GM19351 (cell line): ENCODE data around the gene ATP5PO.
"Not testable (repeated sequence)": the region's sequence is repeated elsewhere in the genome, so short reads cannot be mapped to it uniquely, and the experiment has no call there.

Experiments
- ATAC-seq: cut with Tn5 transposase; IDR thresholded peaks from one replicate; pipeline ENCODE4 v1.9.1; 2021; ENCODE audit warnings: mild to moderate bottlenecking, moderate library complexity; ENCODE audit not compliant: unreplicated experiment

ATP5PO gene

DNA sequence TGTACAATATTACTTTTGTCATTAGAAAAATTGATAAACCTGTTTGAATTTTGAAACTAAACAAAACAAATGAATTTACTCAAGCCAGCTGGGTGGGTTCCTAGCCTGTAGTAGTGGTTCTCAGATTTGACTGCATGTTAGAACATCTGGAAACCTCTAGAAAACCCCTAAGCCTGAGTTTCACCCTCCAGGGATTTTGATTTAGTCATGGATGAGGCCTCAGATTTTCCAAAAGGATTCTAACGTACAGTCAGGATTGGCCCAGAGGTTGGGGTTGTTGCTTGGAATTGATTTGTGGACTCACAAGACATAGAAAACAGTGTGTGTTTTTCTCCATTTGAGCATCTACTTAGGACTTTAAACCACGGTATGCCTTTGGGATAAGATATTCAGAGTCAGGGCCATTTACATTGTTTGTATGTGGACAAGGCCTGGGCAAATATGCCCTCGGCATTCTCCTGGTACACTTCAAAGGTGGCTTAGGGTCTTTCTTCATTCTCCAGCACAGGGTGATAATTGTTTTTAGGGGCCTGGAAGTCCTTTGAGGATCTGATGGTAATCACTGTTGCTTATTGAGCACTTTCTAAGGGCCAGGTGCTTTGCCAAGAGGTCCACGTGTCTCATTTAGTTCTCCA is 42.6 kb downstream of the ATP5PO start:
- no peak for ATAC-seq

DNA sequence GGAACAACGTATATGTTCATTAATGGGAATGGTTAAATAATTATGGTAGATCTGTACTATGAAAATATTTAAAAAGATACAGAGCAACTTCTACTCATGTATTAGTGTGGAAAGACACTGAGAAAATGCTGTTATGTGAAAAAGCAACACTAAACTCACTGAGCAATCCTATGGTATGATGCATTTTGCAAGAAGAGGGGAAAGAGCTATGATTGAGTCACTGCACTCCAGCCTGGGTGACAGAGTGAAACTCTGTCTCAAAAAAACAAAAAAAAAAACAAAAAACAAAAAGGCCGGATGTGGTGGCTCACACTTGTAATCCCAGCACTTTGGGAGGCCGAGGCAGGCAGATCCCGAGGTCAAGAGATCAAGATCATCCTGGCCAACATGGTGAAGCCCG is 44.4 kb downstream of the ATP5PO start:
- no peak for ATAC-seq

DNA sequence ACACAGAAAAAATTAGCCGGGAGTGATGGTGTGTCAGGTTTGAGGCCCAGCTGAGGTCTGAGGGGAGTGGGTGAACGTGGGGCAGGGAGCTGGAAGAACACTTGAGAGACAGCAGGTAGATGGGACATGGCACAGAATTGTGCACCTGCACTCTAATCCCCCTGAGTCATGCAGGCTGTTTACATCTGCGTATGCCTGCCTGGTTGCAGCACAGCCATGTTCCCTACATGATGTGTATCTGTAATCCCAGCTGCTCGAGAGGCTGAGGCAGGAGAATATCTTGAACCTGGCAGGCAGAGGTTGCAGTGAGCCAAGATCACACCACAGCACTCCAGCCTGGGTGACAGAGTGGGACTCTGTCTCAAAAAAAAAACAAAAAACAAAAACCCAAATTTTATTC is 44.8 kb downstream of the ATP5PO start:
- no peak for ATAC-seq

DNA sequence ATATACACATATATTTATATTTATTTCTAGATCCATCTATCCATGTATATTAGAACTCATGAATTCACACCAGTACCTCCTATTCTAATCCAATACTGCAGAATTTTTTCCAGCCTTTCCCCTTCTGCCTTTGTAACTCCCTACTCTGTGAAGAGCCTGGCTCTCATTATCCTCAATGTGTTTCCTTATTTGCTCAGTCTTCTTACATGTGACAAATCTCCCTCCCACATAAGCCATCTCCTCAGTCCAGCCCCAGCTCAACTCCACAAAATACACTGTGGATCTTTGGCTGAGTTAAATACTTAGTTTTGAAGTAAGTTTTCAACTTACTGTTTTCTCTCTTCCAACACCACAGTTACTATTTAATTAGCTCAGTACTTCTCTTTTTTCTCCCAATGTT is 45.7 kb downstream of the ATP5PO start:
- no peak for ATAC-seq

DNA sequence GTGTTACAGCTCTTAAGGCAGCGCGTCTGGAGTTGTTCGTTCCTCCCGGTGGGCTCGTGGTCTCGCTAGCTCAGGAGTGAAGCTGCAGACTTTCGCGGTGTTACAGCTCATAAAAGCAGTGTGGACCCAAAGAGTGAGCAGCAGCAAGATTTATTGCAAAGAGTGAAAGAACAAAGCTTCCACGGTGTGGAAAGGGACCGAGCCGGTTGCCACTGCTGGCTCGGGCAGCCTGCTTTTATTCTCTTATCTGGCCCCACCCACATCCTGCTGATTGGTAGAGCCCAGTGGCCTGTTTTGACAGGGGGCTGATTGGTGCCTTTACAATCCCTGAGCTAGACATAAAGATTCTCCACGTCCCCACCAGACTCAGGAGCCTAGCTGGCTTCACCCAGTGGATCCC is 47.7 kb downstream of the ATP5PO start:
- not testable (repeated sequence) for ATAC-seq

DNA sequence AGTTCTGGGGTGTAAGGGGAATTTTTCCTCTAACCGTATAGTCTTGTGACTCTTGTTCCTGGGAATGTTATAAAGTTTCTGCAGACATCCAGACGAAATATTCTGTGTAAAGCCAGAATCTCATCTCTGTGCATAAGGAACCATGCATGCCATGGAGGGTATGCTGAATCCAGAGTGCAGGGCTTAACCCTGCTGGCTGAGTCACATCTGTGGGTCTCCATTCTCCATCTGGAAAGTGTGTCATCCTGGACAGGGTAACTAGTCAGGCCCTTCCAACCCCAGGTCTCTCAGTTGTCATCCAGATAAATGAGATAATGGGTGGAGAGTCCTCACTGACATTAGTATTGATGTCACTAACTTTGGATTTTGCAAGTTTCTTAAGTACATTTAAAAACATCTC is 48.8 kb downstream of the ATP5PO start:
- no peak for ATAC-seq

DNA sequence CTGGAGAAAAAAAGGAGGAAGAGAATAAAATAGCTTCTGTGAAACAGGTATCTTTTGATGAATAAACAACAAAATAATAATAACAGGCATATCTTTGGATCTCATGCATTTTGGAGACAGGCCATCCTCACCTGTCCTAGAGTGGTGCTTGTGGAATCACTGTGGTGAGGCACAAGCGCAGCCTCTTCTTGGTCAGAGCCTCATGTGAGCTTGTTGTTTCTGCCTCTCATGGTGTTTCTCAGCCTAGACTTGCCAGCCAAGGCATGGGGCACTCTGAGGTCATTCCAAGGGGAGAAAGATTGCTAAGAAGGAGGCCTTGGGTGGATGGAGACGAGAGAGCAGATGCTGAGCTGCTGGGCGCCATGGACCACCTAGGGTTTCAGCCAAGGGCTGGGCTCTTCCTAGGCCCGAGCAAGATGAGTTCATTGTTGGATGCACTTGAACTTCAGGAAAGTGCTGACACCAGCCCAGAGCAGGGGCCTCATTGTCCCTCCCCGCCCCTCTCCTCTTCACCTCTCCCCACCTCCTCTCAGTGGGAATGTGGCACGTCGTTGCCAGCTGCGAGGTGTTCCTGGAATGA is 49.5 kb downstream of the ATP5PO start:
- no peak for ATAC-seq

DNA sequence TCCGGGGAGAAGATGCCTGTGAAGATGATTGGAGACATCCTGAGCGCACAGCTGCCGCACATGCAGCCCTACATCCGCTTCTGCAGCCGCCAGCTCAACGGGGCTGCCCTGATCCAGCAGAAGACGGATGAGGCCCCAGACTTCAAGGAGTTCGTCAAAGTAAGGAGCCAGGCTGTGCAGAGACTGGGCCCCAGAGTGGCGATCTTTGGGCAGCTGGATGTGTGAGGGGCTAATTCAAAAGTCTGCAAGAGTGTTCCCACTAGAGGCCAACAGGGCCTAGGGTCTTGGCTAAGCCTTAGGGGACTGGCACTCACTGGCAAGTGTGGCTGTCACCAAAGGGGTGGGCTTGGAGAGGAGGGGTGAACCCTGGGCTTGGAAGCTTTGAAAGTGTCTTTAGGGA is 50.4 kb downstream of the ATP5PO start:
- no peak for ATAC-seq

DNA sequence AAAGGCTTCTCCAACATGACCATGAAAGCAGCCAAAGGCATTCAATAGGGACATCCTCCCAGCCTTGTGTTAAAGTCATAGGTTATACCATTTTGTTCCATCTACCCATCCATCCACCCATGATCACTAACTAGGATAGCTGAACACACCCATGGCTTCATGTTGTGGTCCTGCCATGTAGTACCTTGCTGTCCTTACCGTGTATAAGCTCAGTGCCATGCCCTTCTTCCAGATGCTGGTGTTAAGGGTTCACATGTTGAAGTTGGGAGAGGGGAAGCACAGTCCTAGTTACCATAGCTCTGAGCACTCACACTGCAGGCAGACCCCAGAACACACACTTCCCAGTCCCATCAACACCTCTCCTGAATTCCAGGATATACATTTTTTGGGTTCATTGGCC is 51.5 kb downstream of the ATP5PO start:
- ATAC-seq, result no peak

DNA sequence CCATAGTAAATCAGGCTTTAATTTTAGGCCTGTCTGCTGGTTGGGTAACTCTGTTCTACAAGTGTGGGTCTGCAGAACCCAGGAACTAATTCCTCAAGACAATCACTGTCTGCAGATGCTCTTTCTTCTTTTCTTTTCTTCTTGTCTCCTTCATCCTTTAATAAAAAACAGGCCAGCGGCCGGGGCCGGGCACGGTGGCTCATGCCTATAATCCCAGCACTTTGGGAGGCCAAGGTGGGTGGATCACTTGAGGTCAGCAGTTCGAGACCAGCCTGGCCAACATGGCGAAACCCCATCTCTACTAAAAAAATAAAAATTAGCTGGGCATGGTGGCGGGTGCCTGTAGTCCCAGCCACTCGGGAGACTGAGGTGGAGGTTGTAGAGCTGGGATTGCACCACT is 52.4 kb downstream of the ATP5PO start:
- ATAC-seq, result not testable (repeated sequence)

DNA sequence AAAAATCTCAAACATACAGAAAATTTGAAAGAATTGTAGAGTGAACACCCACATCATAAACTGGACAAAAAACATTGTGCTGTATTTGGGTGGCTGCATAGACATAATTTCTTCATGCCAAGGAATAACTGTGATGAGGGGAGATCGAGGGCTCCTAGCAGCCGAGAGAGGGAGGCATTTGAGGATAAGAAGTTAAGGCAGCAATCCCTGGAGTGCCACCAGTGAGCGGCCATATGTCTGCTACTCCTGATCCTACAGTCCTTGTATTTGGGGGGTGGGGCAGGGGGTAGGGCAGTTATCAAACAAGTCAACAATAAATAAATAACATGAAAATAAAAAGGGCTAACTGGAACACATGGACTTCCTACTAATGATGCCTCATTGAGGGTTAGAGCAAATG is 54.5 kb downstream of the ATP5PO start:
- ATAC-seq, result no peak

DNA sequence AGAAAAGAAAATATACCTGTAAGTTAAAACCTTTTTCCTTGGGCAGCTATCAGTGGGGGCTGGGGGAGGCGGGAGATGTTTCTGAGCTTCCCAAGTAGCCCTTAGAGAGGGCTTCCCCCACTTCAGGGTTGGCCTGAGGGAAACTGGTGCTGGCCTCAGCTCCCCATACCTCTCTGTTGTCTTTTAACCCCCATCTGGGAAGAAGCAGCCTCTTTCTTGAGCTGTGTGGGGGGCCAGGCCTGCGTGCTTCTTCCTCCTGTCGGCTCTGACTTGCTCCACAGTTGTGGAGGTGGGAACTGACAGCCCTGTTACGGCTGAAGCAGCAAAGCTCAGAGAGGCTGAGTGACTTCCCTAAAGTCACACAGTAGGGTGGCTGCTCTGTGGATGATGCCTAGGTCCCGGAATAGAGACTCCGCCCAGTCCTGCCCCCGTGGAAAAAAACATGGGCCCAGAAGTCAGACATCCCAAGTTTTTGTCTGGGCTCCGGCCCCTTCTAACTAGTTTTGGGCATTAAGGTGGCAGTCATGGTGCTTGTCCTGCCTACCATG is 55.2 kb downstream of the ATP5PO start:
- ATAC-seq, result no peak

DNA sequence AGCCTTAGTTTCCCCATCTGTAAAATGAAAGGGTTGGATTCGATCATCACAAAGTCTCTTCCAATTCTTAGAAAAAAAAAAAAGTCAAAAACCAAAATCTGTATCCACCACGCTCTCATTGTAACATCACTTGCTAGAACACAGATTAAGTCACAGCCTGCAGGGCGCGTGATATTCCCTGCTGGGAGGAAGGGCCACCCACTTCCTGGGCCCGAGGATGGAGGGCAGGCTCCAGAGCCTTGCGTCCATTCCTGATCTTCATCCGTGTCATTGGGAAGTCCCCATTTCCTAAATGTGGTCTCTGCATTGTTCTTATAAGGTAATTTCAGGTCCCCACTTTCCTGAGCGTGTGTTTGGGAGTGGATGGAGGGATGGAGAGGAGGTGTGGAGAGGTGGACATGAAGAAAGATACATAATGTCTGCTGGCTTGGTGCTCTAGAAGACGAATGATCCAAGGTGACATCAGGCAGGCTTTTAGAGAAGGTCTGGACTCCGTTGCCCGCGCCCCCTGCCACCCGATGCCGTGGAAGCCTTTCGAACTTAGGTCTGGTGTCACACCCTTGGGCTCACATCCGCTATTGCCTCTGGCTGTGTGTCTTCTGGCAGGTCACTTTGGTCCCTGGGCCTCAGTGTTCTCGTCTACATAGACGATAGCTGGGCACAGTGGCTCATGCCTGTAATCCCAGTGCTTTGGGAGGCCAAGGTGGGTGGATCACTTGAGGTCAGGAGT is 56.1 kb downstream of the ATP5PO start:
- no peak for ATAC-seq

DNA sequence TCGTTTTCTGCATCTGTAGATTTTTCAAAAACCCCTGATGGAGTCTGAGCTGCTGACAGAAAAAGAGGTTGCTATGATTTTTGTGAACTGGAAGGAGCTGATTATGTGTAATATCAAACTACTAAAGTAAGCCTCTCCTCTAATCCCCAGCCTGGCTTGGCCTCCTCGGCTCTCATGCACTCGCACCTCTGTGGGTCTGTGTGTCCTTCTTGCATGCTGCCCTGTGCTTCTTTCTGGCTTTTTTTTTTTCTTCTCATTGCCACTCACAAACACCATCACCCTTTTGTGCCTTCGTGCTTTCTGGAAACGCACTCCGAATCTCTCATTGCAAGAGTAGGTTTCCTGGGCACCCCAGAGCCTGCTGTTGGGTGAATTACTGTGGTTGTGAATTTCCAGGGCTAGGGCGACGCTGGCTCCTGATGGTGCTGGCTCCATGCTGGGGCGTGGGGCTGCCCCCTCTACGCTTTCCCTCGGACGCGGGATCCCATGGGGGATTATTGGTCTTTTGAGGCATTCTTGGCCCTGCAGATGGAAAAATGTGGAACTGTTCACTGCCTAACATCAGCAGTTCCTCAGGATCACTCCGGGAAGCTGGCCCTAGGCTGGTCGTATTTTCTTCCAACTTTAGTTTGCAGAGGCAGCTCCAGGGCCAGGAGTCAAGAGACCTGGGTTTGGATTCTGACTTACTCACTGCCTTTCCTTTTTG is 56.8 kb downstream of the ATP5PO start:
- no peak for ATAC-seq

DNA sequence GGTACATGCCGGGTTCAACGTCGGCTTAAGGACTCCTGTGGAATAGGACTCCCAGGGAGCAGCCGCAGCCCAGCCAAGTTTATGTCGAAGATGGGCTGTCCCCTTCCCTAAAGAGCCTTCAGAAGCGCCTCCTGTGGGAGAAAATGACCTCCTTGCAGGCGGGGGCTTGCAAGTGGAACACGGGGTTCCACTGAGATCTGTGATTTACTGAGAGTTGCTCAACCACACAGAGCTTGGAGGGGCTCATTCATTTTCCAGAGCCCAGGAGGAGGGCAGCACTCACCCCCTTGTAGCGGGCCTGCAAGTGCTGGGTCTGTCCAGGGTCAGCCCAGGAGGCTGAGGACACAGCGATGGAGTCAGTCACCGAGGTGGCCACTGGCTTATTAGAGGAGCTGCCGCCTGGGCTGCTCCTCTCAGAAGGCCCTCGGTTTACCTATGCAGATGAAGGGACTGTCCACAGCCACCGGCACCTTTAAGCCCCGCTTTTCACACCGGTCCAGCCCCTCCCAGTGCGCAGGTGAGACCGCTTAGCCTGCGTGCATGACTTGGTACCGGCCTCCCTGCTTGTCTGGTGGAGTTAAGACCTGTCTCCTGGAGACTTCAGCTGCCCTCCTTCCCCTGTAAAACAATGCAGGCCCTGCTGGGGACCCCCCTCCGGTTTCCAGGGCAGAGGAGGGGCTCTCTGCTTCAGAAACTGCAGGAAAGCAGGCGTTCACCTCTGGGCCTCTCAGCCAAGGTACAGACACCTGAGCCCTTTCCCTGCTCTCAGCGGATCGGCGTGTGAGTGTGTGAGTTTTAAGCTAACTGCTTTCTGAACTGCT is 57.5 kb downstream of the ATP5PO start:
- no peak for ATAC-seq

DNA sequence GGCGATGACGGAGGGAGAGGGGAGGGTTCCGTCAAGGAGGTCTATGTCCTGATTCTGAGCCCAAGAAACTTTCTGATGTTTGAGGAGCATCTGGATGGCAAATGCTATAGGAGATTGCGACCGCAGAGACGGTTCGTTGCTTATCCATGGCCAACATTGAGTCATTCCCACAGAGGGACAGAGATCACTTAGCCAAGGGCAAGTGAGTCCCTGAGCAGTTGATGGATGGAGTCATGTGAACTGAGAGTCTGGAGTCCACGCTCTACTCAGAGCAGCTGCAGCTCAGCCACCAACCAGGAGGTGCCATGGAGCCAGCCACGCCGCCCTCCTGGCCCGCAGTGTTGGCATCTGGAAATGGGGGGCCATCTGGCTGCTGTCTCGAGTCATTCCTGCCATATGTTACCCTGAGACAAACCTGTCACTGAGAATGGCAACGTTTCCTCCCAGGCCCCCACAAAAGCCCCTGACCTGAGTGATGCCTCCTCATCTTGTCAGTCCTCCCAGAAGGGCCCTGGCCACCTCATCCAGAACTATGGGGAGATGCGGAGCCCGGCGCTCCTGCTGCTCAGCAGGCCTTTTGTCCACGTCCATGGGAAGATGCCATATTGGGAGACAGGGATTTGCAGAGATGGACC is 58.6 kb downstream of the ATP5PO start:
- no peak for ATAC-seq

DNA sequence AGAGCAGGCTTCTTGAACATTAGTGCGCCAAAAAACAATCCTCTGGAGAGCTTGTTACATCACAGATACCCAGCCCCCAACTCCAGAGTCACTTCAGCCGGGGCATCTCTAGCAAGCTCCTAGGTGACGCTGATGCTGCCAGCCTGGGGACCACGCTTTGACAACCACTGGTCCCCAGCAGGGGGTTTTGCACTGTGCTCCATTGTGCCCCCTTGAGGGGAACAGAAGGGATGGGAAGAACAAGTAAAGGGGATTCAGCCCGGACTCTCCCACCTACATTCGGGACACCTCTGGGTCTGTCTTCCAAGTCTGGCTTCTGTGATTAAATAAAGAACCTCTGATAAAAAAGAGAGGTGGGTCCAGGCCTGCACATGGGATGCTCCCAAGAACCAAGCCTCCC is 60.4 kb downstream of the ATP5PO start:
- ATAC-seq, result no peak

DNA sequence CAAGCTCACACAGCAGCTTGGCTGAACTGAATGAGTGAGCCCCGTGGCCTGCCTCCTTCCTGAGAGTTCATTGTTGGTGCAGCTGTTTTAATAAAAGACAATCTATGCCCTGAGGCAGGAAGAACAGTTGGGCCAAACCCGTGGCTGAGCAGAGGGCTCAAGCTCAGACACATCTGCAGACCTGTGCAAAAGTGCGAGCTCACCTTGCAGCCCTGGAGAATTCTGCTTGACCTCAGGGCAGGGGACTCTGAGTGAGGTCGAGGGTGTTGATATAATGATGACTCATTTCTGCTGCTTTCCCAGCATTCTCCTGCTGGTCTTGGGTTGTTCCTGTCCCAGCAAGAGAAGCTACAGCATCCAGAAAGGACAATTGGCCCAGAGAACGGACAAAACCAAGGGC is 61.0 kb downstream of the ATP5PO start:
- no peak for ATAC-seq
